Right lobe of liver (tissue), 6 donors: Measurements from ENCODE around the gene TRIO. TPM values are rescaled to one million over a fixed set of nuclear protein-coding genes. Genes with fewer than 3 reads are reported as not detected.
"Not testable (repeated sequence)": the region's sequence is repeated elsewhere in the genome, so short reads cannot be mapped to it uniquely, and the experiment has no call there.

Source experiments
- ATAC-seq, 4 donors: fragments of 200-7000 bp; cut with Tn5 transposase; one replicate each; pipeline ENCODE4 v1.9.1; 2020; ENCODE audit warnings: mild to moderate bottlenecking in 4 of 4, moderate library complexity in 4 of 4
- DNase-seq, 3 donors: peaks; one replicate each; pipeline ENCODE4 v3.0.0-alpha.2; 2020
- H3K27ac ChIP-seq, 3 donors: fragments of 200-600 bp; one replicate each; pipeline ENCODE4 v1.8.0; 2022
- H3K27me3 ChIP-seq, 2 donors: fragments of 200-600 bp; one replicate each; pipeline ENCODE4 v1.8.0; 2022
- H3K36me3 ChIP-seq, 4 donors: fragments of 200-600 bp; sonication (generic) in 1 of 4; one replicate each; pipeline versions ENCODE4 v1.5.1 to v1.8.0; 2017 to 2022; ENCODE audit warnings: control low read depth in 1 of 4
- H3K4me1 ChIP-seq, 4 donors: fragments of 200-600 bp; sonication (generic) in 1 of 4; one replicate each; pipeline versions ENCODE4 v1.5.1 to v1.8.0; 2017 to 2022; ENCODE audit warnings: control low read depth in 1 of 4
- H3K4me3 ChIP-seq, 3 donors: fragments of 200-600 bp; one replicate each; pipeline ENCODE4 v1.8.0; 2022
- H3K9me3 ChIP-seq, 4 donors: fragments of 200-600 bp; sonication (generic) in 1 of 4; one replicate each; pipeline versions ENCODE4 v1.5.1 to v1.8.0; 2017 to 2022; ENCODE audit warnings: control low read depth in 1 of 4
- CTCF ChIP-seq, 4 donors: fragments of 200-600 bp in 3 of 4; fragments of 450-650 bp in 1 of 4; IDR thresholded peaks; one replicate each; pipeline versions ENCODE4 v1.5.1 to v1.8.0; 2016 to 2022; ENCODE audit warnings: antibody characterized with exemption in 4 of 4, mild to moderate bottlenecking in 2 of 4
- POLR2A ChIP-seq: fragments of 450-650 bp; IDR thresholded peaks from one replicate; pipeline ENCODE4 v1.6.1; 2017; ENCODE audit warnings: antibody characterized with exemption, mild to moderate bottlenecking
- WGBS: methylation state at CpG from one replicate; pipeline ENCODE4 v1.1.6; 2018; ENCODE audit warnings: low coverage, low lambda C conversion rate; ENCODE audit not compliant: insufficient coverage; ENCODE audit errors: missing lambda C conversion rate; 5-methylcytosine and 5-hydroxymethylcytosine counted together
- intact Hi-C, 2 donors: fragments of 100-400 bp; cut with DNase I; formaldehyde crosslinking; loops; one replicate each; pipeline versions ENCODE4 v1.11.2 to v1.14.1; 2022
- total RNA-seq, 6 experiments: library from RNA; depleted of rRNA in 2 of 6; stranded (reverse); fragments of >200 nt in 2 of 6; fragmentation: NEBNext Ultra II Directional in 3 of 6; extraction: Animal tissue kit (Norgen Biotek cat#: 25700) in 3 of 6; gene quantifications; one replicate each; pipeline versions ENCODE4 v1.1.0 to v1.2.4, GENCODE V29; 2016 to 2023
- donor health status: DM: no; HTN: yes; CAD: no.
- donor health status: DM: no; HTN: no; CAD: no.
- donor health status: DM: no; HTN: no; CAD: no.
- donor health status: DM: no; HTN: yes; CAD: no.
- donor health status: DM: no; HTN: yes; CAD: no.

The TRIO gene
- total RNA-seq, 6 experiments from 2014 or later, result 34.7 to 63.5 (median 50.2) TPM

- no peak overlapping the region for H3K4me3 ChIP-seq
- TF ChIP-seq CTCF (IDR thresholded peaks at IDR 0.05) (no peak), POLR2A (no peak)
- DNase-seq (no peak), ATAC-seq (no peak)
- no peaks in the 10 kb centered on the region for H3K4me1 ChIP-seq
- no peaks in the 10 kb centered on the region for H3K9me3 ChIP-seq
- no peaks in the 10 kb centered on the region for H3K27me3 ChIP-seq
- 83% methylated on average over 2 of the region's 2 CpGs for WGBS
- no peaks in the 10 kb centered on the region for H3K36me3 ChIP-seq
- intact Hi-C loops, result no loop called here
- no peak overlapping the region for H3K27ac ChIP-seq
Measured at GRCh38 chr5:14435481-14435880, 292.3 kb downstream of the TRIO start.

GRCh38 chr5:14436122-14436521 lies 293.0 kb downstream of the TRIO start:
- H3K27ac ChIP-seq, H3K9me3 ChIP-seq, H3K27me3 ChIP-seq, intact Hi-C loops, H3K4me3 ChIP-seq, H3K4me1 ChIP-seq, ATAC-seq, H3K36me3 ChIP-seq, DNase-seq: not testable (repeated sequence)
- WGBS, result 87% methylated on average over 5 of the region's 5 CpGs

GRCh38 chr5:14436801-14437542 lies 293.8 kb downstream of the TRIO start:
- no peaks in the 10 kb centered on the region for H3K36me3 ChIP-seq
- no peak for ATAC-seq
- no peak for DNase-seq
- intact Hi-C loops, result no loop called here
- H3K27me3 ChIP-seq, result no peaks in the 10 kb centered on the region
- H3K9me3 ChIP-seq, result no peaks in the 10 kb centered on the region
- H3K27ac ChIP-seq, result no peak overlapping the region
- WGBS, result 89% methylated on average over 5 of the region's 5 CpGs
- no peaks in the 10 kb centered on the region for H3K4me1 ChIP-seq
- TF ChIP-seq POLR2A (no peak), CTCF (IDR thresholded peaks at IDR 0.05) (no peak)
- H3K4me3 ChIP-seq, result no peak overlapping the region

GRCh38 chr5:14438195-14438606 lies 295.1 kb downstream of the TRIO start:
- intact Hi-C loops, result no loop called here
- Histone ChIP-seq H3K27ac (no peak overlapping the region), H3K9me3 (no peaks in the 10 kb centered on the region), H3K27me3 (no peaks in the 10 kb centered on the region), H3K36me3 (no peaks in the 10 kb centered on the region), H3K4me1 (no peaks in the 10 kb centered on the region), H3K4me3 (no peak overlapping the region)
- TF ChIP-seq CTCF (IDR thresholded peaks at IDR 0.05) (no peak), POLR2A (no peak)
- no peak for ATAC-seq
- no peak for DNase-seq
- WGBS, result 73% methylated on average over 4 of the region's 6 CpGs

- ATAC-seq (no peak), DNase-seq (no peak)
- TF ChIP-seq CTCF (IDR thresholded peaks at IDR 0.05) (no peak), POLR2A (no peak)
- Histone ChIP-seq H3K27ac (no peak overlapping the region), H3K27me3 (no peaks in the 10 kb centered on the region), H3K4me3 (no peak overlapping the region), H3K4me1 (no peaks in the 10 kb centered on the region), H3K9me3 (no peaks in the 10 kb centered on the region), H3K36me3 (no peaks in the 10 kb centered on the region)
- WGBS, result 84% methylated on average over 12 of the region's 14 CpGs
- intact Hi-C loops, result no loop called here
Measured at GRCh38 chr5:14439087-14439871, 296.1 kb downstream of the TRIO start.
